Activated naive CD4-positive, alpha-beta T cell treated with anti-CD3 and anti-CD28 coated beads for 36 hours (primary cell): ENCODE measurements around the gene MTFP1. TPM values are rescaled to one million over a fixed set of nuclear protein-coding genes. Genes with fewer than 3 reads are reported as not detected.

Source experiments
- CTCF ChIA-PET: fragments of 350-600 bp; sonication (Branson Sonifier 250); formaldehyde crosslinking; loops from one replicate; lab custom pipeline; 2021; ENCODE audit warnings: antibody characterized with exemption; lab: Charles Lee
- DNase-seq: peaks from one replicate; pipeline ENCODE4 v3.0.0-alpha.2; 2020
- H3K27ac Mint-ChIP-seq: one replicate; pipeline ENCODE4 v1.8.0; 2021; ENCODE audit warnings: mild to moderate bottlenecking, mixed read lengths
- H3K27me3 Mint-ChIP-seq: one replicate; pipeline ENCODE4 v1.8.0; 2021; ENCODE audit warnings: low read depth, mixed read lengths
- H3K36me3 Mint-ChIP-seq: one replicate; pipeline ENCODE4 v1.8.0; 2021; ENCODE audit warnings: low read depth, mixed read lengths
- H3K4me1 Mint-ChIP-seq: one replicate; pipeline ENCODE4 v1.8.0; 2021; ENCODE audit warnings: low read depth, mixed read lengths
- H3K4me3 Mint-ChIP-seq: one replicate; pipeline ENCODE4 v1.8.0; 2021; ENCODE audit warnings: mild to moderate bottlenecking, moderate library complexity, mixed read lengths
- H3K9me3 Mint-ChIP-seq: one replicate; pipeline ENCODE4 v1.8.0; 2021; ENCODE audit warnings: mixed read lengths
- intact Hi-C: fragments of 100-400 bp; cut with micrococcal nuclease; formaldehyde crosslinking; loops from one replicate; pipeline ENCODE4 v1.15.1; 2023
- total RNA-seq, 2 experiments: library from RNA; stranded (reverse); gene quantifications; one replicate each; pipeline ENCODE4 v1.2.3, GENCODE V29; 2021

The MTFP1 gene
- total RNA-seq, 2 experiments from 2014 or later: 36.6 to 37.1 TPM

- no peaks in the 10 kb centered on the region for H3K27me3 Mint-ChIP-seq
- DNase-seq: peak; percentile 28
- H3K36me3 Mint-ChIP-seq: peaks cover 35% of the 10 kb centered on the region
- H3K9me3 Mint-ChIP-seq: no peaks in the 10 kb centered on the region
- peaks cover 45% of the 10 kb centered on the region for H3K4me1 Mint-ChIP-seq
- peak overlapping the region; percentile 97 for H3K4me3 Mint-ChIP-seq
- H3K27ac Mint-ChIP-seq: peak overlapping the region; percentile 96
- CTCF ChIA-PET: interaction anchor here (0.6 to 6.0 kb wide), 10 partner anchors 7 to 670 kb away, joined by 3 to 43 read pairs (median 4); partner anchors contain the start of genes RNF215 and SEC14L2
- intact Hi-C loops: no loop called here
These were observed 3.7 kb upstream of the MTFP1 start for GRCh38 chr22:30421695-30422480.

GRCh38 chr22:30422481-30423300, 2.9 kb upstream of the MTFP1 start:
- H3K36me3 Mint-ChIP-seq: peaks cover 33% of the 10 kb centered on the region
- H3K27me3 Mint-ChIP-seq: no peaks in the 10 kb centered on the region
- DNase-seq: peak; percentile 59
- intact Hi-C loops: loop anchor here (1.0 kb wide), 1 partner anchor 170 kb away; no protein-coding TSS in a partner anchor
- peak overlapping the region; percentile 97 for H3K4me3 Mint-ChIP-seq
- CTCF ChIA-PET: interaction anchor here (0.7 to 6.0 kb wide), 10 partner anchors 8 to 135 kb away, joined by 3 to 43 read pairs (median 5); partner anchors contain the start of genes RNF215 and SEC14L2
- peak overlapping the region; percentile 96 for H3K27ac Mint-ChIP-seq
- no peaks in the 10 kb centered on the region for H3K9me3 Mint-ChIP-seq
- peaks cover 50% of the 10 kb centered on the region for H3K4me1 Mint-ChIP-seq

GRCh38 chr22:30423301-30423958, 2.1 kb upstream of the MTFP1 start:
- no peaks in the 10 kb centered on the region for H3K27me3 Mint-ChIP-seq
- CTCF ChIA-PET: interaction anchor here (0.8 to 6.0 kb wide), 10 partner anchors 9 to 135 kb away, joined by 3 to 66 read pairs (median 4); partner anchors contain the start of genes CCDC157, RNF215, SEC14L2 and SF3A1
- H3K27ac Mint-ChIP-seq: peak overlapping the region; percentile 96
- peak; percentile 64 for DNase-seq
- intact Hi-C loops: loop anchor here (1.0 kb wide), 1 partner anchor 169 kb away; no protein-coding TSS in a partner anchor
- H3K4me1 Mint-ChIP-seq: peaks cover 50% of the 10 kb centered on the region
- H3K36me3 Mint-ChIP-seq: peaks cover 26% of the 10 kb centered on the region
- peak overlapping the region; percentile 97 for H3K4me3 Mint-ChIP-seq
- H3K9me3 Mint-ChIP-seq: no peaks in the 10 kb centered on the region

- intact Hi-C loops: loop anchor here (1.0 to 2.0 kb wide), 5 partner anchors 11 to 168 kb away; partner anchors contain the start of genes CASTOR1, CCDC157, SF3A1 and TBC1D10A
- DNase-seq: peak; percentile 99
- CTCF ChIA-PET: interaction anchor here (0.6 to 6.0 kb wide), 10 partner anchors 10 to 210 kb away, joined by 3 to 66 read pairs (median 5); partner anchors contain the start of genes CCDC157, RNF215, SEC14L2 and SF3A1
- Mint-ChIP-seq H3K27me3 (no peaks in the 10 kb centered on the region), H3K9me3 (no peaks in the 10 kb centered on the region), H3K4me1 (peaks cover 50% of the 10 kb centered on the region), H3K36me3 (peaks cover 26% of the 10 kb centered on the region), H3K4me3 (peak overlapping the region; percentile 97), H3K27ac (peak overlapping the region; percentile 96)
These were observed 1.5 kb upstream of the MTFP1 start for GRCh38 chr22:30423959-30424533.

GRCh38 chr22:30424534-30425326, 838 bp upstream of the MTFP1 start:
- intact Hi-C loops: loop anchor here (1.0 to 2.0 kb wide), 4 partner anchors 11 to 135 kb away; partner anchors contain the start of genes CASTOR1, CCDC157, SF3A1 and TBC1D10A
- CTCF ChIA-PET: interaction anchor here (0.5 to 6.0 kb wide), 13 partner anchors 9 to 300 kb away, joined by 3 to 66 read pairs (median 5); partner anchors contain the start of genes CCDC157, RNF215, SEC14L2 and SF3A1
- peak; percentile 39 for DNase-seq
- Mint-ChIP-seq H3K36me3 (peaks cover 23% of the 10 kb centered on the region), H3K9me3 (no peaks in the 10 kb centered on the region), H3K27me3 (no peaks in the 10 kb centered on the region), H3K4me1 (peaks cover 48% of the 10 kb centered on the region), H3K27ac (peak overlapping the region; percentile 96), H3K4me3 (peak overlapping the region; percentile 97)

- intact Hi-C loops: loop anchor here (2.0 kb wide), 2 partner anchors 68 to 98 kb away; partner anchors contain the start of genes CCDC157, SF3A1 and TBC1D10A
- no peak for DNase-seq
- no peaks in the 10 kb centered on the region for H3K27me3 Mint-ChIP-seq
- H3K36me3 Mint-ChIP-seq: peaks cover 20% of the 10 kb centered on the region
- no peaks in the 10 kb centered on the region for H3K9me3 Mint-ChIP-seq
- peaks cover 45% of the 10 kb centered on the region for H3K4me1 Mint-ChIP-seq
- peak overlapping the region; percentile 97 for H3K4me3 Mint-ChIP-seq
- CTCF ChIA-PET: interaction anchor here (0.5 to 6.0 kb wide), 8 partner anchors 9 to 300 kb away, joined by 3 to 66 read pairs (median 10); partner anchors contain the start of gene SEC14L2
- peak overlapping the region; percentile 94 for H3K27ac Mint-ChIP-seq
These were observed 297 bp upstream of the MTFP1 start for GRCh38 chr22:30425327-30425615.

- intact Hi-C loops: loop anchor here (1.0 kb wide), 2 partner anchors 30 to 35 kb away; no protein-coding TSS in a partner anchor
- peak; percentile 96 for DNase-seq
- Mint-ChIP-seq H3K4me1 (peaks cover 31% of the 10 kb centered on the region), H3K9me3 (no peaks in the 10 kb centered on the region), H3K36me3 (peaks cover 13% of the 10 kb centered on the region), H3K27me3 (no peaks in the 10 kb centered on the region), H3K4me3 (peak overlapping the region; percentile 97), H3K27ac (peak overlapping the region; percentile 94)
- CTCF ChIA-PET: interaction anchor here (0.5 to 6.0 kb wide), 15 partner anchors 8 to 778 kb away, joined by 3 to 66 read pairs (median 5); partner anchors contain the start of gene SEC14L2
These were observed 1.1 kb downstream of the MTFP1 start for GRCh38 chr22:30426388-30427353.

- Mint-ChIP-seq H3K27me3 (no peaks in the 10 kb centered on the region), H3K27ac (no peak overlapping the region), H3K4me3 (no peak overlapping the region), H3K36me3 (peaks cover 4% of the 10 kb centered on the region), H3K9me3 (no peaks in the 10 kb centered on the region), H3K4me1 (peaks cover 19% of the 10 kb centered on the region)
- CTCF ChIA-PET: interaction anchor here (0.6 to 5.2 kb wide), 5 partner anchors 14 to 57 kb away, joined by 3 to 66 read pairs (median 3); no protein-coding TSS in a partner anchor
- DNase-seq: no peak
- intact Hi-C loops: no loop called here
These were observed 2.3 kb downstream of the MTFP1 start for GRCh38 chr22:30427871-30428270.

- DNase-seq: no peak
- no peak overlapping the region for H3K27ac Mint-ChIP-seq
- no peaks in the 10 kb centered on the region for H3K9me3 Mint-ChIP-seq
- no peaks in the 10 kb centered on the region for H3K27me3 Mint-ChIP-seq
- no peak overlapping the region for H3K4me3 Mint-ChIP-seq
- intact Hi-C loops: no loop called here
- CTCF ChIA-PET: interaction anchor here (1.2 to 1.9 kb wide), 3 partner anchors 19 to 141 kb away, joined by 3 to 4 read pairs (median 3); partner anchors contain the start of genes CASTOR1 and SEC14L2
- H3K4me1 Mint-ChIP-seq: peaks cover 24% of the 10 kb centered on the region
- H3K36me3 Mint-ChIP-seq: peaks cover 2% of the 10 kb centered on the region
These were observed 4.3 kb downstream of the MTFP1 start for GRCh38 chr22:30429887-30430286.
